H1 (cell line): ENCODE measurements around the gene OR6V1. TPM values are rescaled to one million over a fixed set of nuclear protein-coding genes. Genes with fewer than 3 reads are reported as not detected.

Source experiments
- CTCF ChIA-PET: fragments of 300-600 bp; sonication (Branson Sonifier 250); formaldehyde crosslinking; loops from one replicate; lab custom pipeline; 2021; ENCODE audit not compliant: partially characterized antibody; lab: Charles Lee
- POLR2A ChIA-PET: fragments of 300-600 bp; sonication (Branson Sonifier 250); formaldehyde crosslinking; loops from one replicate; lab custom pipeline; 2021; ENCODE audit warnings: inconsistent platforms; ENCODE audit not compliant: partially characterized antibody; lab: Charles Lee
- DNase-seq, 2 experiments: peaks; one replicate each; pipeline versions ENCODE4 v3.0.0 to v3.0.0-alpha.2; 2010 to 2022; ENCODE audit warnings: low spot score in 2 of 2, low read depth in 1 of 2, mixed read lengths in 1 of 2
- FAIRE-seq: peaks from 2 replicates; lab custom pipeline; 2011; peaks lifted over from hg19 to GRCh38; lab: Jason Lieb, UNC
- H2AFZ ChIP-seq: 2 replicates; pipeline ENCODE4 v1.8.1; 2012; ENCODE audit warnings: low read length, inconsistent platforms
- H2AK5ac ChIP-seq: 2 replicates; pipeline ENCODE4 v1.6.1; 2013; ENCODE audit warnings: low read depth, low read length
- H2BK120ac ChIP-seq: replicated peaks from 2 replicates; pipeline ENCODE3; 2013; ENCODE audit warnings: low read depth, low read length, inconsistent platforms
- H2BK12ac ChIP-seq: 2 replicates; pipeline ENCODE4 v1.6.1; 2013; ENCODE audit warnings: low read depth, low read length
- H2BK15ac ChIP-seq: 2 replicates; pipeline ENCODE4 v1.6.1; 2013; ENCODE audit warnings: low read length
- H2BK20ac ChIP-seq: 2 replicates; pipeline ENCODE4 v1.6.1; 2013; ENCODE audit warnings: low read length
- H2BK5ac ChIP-seq: 2 replicates; pipeline ENCODE4 v1.6.1; 2013; ENCODE audit warnings: low read depth, low read length
- H3K14ac ChIP-seq: 2 replicates; pipeline ENCODE4 v1.6.1; 2013; ENCODE audit warnings: inconsistent platforms; ENCODE audit not compliant: insufficient read length
- H3K18ac ChIP-seq: 2 replicates; pipeline ENCODE4 v1.6.1; 2013; ENCODE audit warnings: low read length; ENCODE audit errors: extremely low read depth
- H3K23ac ChIP-seq: 2 replicates; pipeline ENCODE4 v1.6.1; 2013; ENCODE audit warnings: inconsistent platforms; ENCODE audit not compliant: insufficient read length
- H3K23me2 ChIP-seq: 2 replicates; pipeline ENCODE4 v1.6.1; 2013; ENCODE audit warnings: low read depth, low read length
- H3K27ac ChIP-seq: 2 replicates; pipeline ENCODE4 v1.6.1; 2011; ENCODE audit warnings: low read depth, low read length, inconsistent platforms
- H3K27me3 ChIP-seq, 4 experiments: replicated peaks in 1 of 4; 1 replicate in 1 of 4; 2 replicates in 3 of 4; pipeline versions ENCODE4 v1.6.1 to v1.8.1; 2011 to 2013; ENCODE audit warnings: low read length in 3 of 4, mild to moderate bottlenecking in 3 of 4, inconsistent platforms in 2 of 4, mixed read lengths in 2 of 4, moderate library complexity in 1 of 4; ENCODE audit not compliant: control insufficient read depth in 3 of 4, insufficient read depth in 3 of 4; ENCODE audit errors: extremely low read depth in 1 of 4
- H3K36me3 ChIP-seq, 4 experiments: 2 replicates each; pipeline versions ENCODE4 v1.6.1 to v1.8.1; 2011 to 2013; ENCODE audit warnings: mild to moderate bottlenecking in 4 of 4, low read length in 3 of 4, moderate library complexity in 2 of 4, control low read depth in 1 of 4, inconsistent platforms in 1 of 4; ENCODE audit not compliant: insufficient read depth in 4 of 4, control insufficient read depth in 2 of 4
- H3K4ac ChIP-seq: replicated peaks from 2 replicates; pipeline ENCODE3; 2013; ENCODE audit warnings: low read length, low read depth, mixed read lengths, inconsistent platforms; ENCODE audit not compliant: insufficient read length
- H3K4me1 ChIP-seq, 4 experiments: replicated peaks in 1 of 4; 1 replicate in 1 of 4; 2 replicates in 3 of 4; pipeline versions ENCODE4 v1.6.1 to v1.8.1; 2011 to 2013; ENCODE audit warnings: low read length in 3 of 4, inconsistent platforms in 2 of 4, mixed read lengths in 1 of 4; ENCODE audit not compliant: insufficient read depth in 4 of 4, control insufficient read depth in 3 of 4
- H3K4me2 ChIP-seq, 2 experiments: 2 replicates each; pipeline versions ENCODE4 v1.6.1 to v1.8.1; 2011 to 2013; ENCODE audit warnings: low read depth in 2 of 2, low read length in 2 of 2, control low read depth in 1 of 2, inconsistent platforms in 1 of 2, mild to moderate bottlenecking in 1 of 2; ENCODE audit not compliant: insufficient read depth in 1 of 2
- H3K4me3 ChIP-seq, 4 experiments: fragments of 200-600, 300-600 bp in 1 of 4; sonication (generic), shearing (Covaris generic), sonication (Bioruptor Twin) in 1 of 4; 2 replicates each; pipeline versions ENCODE4 v1.5.1 to v1.8.1; 2011 to 2016; ENCODE audit warnings: low read length in 4 of 4, low read depth in 3 of 4, control low read depth in 2 of 4, inconsistent platforms in 2 of 4, mild to moderate bottlenecking in 2 of 4, mixed read lengths in 1 of 4, moderate library complexity in 1 of 4; ENCODE audit not compliant: insufficient read depth in 2 of 4; ENCODE audit errors: extremely low read depth in 1 of 4
- H3K56ac ChIP-seq: replicated peaks from 2 replicates; pipeline ENCODE3; 2013; ENCODE audit warnings: low read depth, mild to moderate bottlenecking, mixed read lengths, low read length, inconsistent platforms; ENCODE audit not compliant: insufficient read length
- H3K79me1 ChIP-seq: 2 replicates; pipeline ENCODE4 v1.6.1; 2013; ENCODE audit warnings: low read depth, low read length, control low read depth
- H3K79me2 ChIP-seq, 2 experiments: 2 replicates each; pipeline versions ENCODE4 v1.6.1 to v1.8.1; 2012 to 2013; ENCODE audit warnings: low read length in 2 of 2, mild to moderate bottlenecking in 2 of 2, inconsistent platforms in 1 of 2; ENCODE audit not compliant: insufficient read depth in 2 of 2, control insufficient read depth in 1 of 2
- H3K9ac ChIP-seq, 4 experiments: replicated peaks in 1 of 4; 1 replicate in 1 of 4; 2 replicates in 3 of 4; pipeline versions ENCODE4 v1.6.1 to v1.8.1; 2011 to 2013; ENCODE audit warnings: low read depth in 3 of 4, low read length in 3 of 4, control low read depth in 2 of 4, mild to moderate bottlenecking in 2 of 4, moderate library complexity in 2 of 4, inconsistent platforms in 1 of 4; ENCODE audit errors: extremely low read depth in 1 of 4
- H3K9me3 ChIP-seq, 2 experiments: 2 replicates each; pipeline versions ENCODE4 v1.6.1 to v1.8.1; 2012 to 2013; ENCODE audit warnings: mild to moderate bottlenecking in 2 of 2, moderate library complexity in 2 of 2, control low read depth in 1 of 2, inconsistent platforms in 1 of 2, low read depth in 1 of 2, low read length in 1 of 2, mixed read lengths in 1 of 2; ENCODE audit not compliant: insufficient read depth in 2 of 2
- H4K20me1 ChIP-seq, 2 experiments: replicated peaks in 1 of 2; 2 replicates each; pipeline versions ENCODE3 to v1.8.1; 2011 to 2013; ENCODE audit warnings: inconsistent platforms in 2 of 2, low read length in 2 of 2, mild to moderate bottlenecking in 1 of 2; ENCODE audit not compliant: insufficient read depth in 2 of 2, control insufficient read depth in 1 of 2
- H4K5ac ChIP-seq: 2 replicates; pipeline ENCODE4 v1.6.1; 2013; ENCODE audit warnings: low read length, low read depth, mixed read lengths, inconsistent platforms; ENCODE audit not compliant: insufficient read length
- H4K8ac ChIP-seq: 2 replicates; pipeline ENCODE4 v1.8.0; 2013; ENCODE audit warnings: mild to moderate bottlenecking, moderate library complexity, low read length, inconsistent platforms; ENCODE audit not compliant: insufficient read depth; ENCODE audit errors: extremely low read depth
- H4K91ac ChIP-seq: replicated peaks from 2 replicates; pipeline ENCODE3; 2013; ENCODE audit warnings: low read length, mixed read lengths, inconsistent platforms; ENCODE audit not compliant: insufficient read length
- CBX8 ChIP-seq: fragments of 300-800, 300-1000 bp; sonication (generic); IDR thresholded peaks from 2 replicates; pipeline ENCODE4 v1.7.1; 2016; ENCODE audit warnings: low read depth, low read length, borderline replicate concordance
- CTCF ChIP-seq, 3 experiments: IDR thresholded peaks; 1 replicate in 2 of 3; 2 replicates in 1 of 3; pipeline versions ENCODE4 v1.5.1 to v1.6.1; 2011; ENCODE audit warnings: low read length in 3 of 3, mild to moderate bottlenecking in 3 of 3, inconsistent platforms in 2 of 3, low read depth in 1 of 3, moderate library complexity in 1 of 3; ENCODE audit not compliant: insufficient read depth in 1 of 3; ENCODE audit errors: control extremely low read depth in 1 of 3
- E2F6 ChIP-seq: IDR thresholded peaks from 2 replicates; pipeline ENCODE4 v1.6.1; 2012; ENCODE audit warnings: inconsistent platforms
- GABPA ChIP-seq: IDR thresholded peaks from 2 replicates; pipeline ENCODE4 v1.6.1; 2011; ENCODE audit warnings: mild to moderate bottlenecking, low read length, moderate library complexity, borderline replicate concordance; ENCODE audit not compliant: insufficient read depth
- JUN ChIP-seq: IDR thresholded peaks from 2 replicates; pipeline ENCODE4 v1.6.1; 2011; ENCODE audit warnings: low read depth, mild to moderate bottlenecking, improper control_type of control experiment, low read length
- KDM5A ChIP-seq: fragments of 200-600 bp; IDR thresholded peaks from 2 replicates; pipeline ENCODE4 v1.7.1; 2012; ENCODE audit warnings: mild to moderate bottlenecking, low read length, inconsistent platforms, mixed read lengths
- NRF1 ChIP-seq: IDR thresholded peaks from 2 replicates; pipeline ENCODE4 v1.6.1; 2011; ENCODE audit warnings: mild to moderate bottlenecking, low read depth, low read length, improper control_type of control experiment
- POU5F1 ChIP-seq: IDR thresholded peaks from 2 replicates; pipeline ENCODE4 v1.6.1; 2011; ENCODE audit warnings: low read depth, mild to moderate bottlenecking, low read length, moderate library complexity
- SIX5 ChIP-seq: IDR thresholded peaks from 2 replicates; pipeline ENCODE4 v1.6.1; 2011; ENCODE audit warnings: mild to moderate bottlenecking, low read depth, low read length
- TAF1 ChIP-seq: IDR thresholded peaks from 2 replicates; pipeline ENCODE4 v1.6.1; 2011; ENCODE audit warnings: mild to moderate bottlenecking, low read depth, low read length
- WGBS, 2 experiments: shearing (Covaris generic) in 1 of 2; methylation state at CpG; one replicate each; pipeline versions ENCODE4 v1.1.6 to v1.1.7; 2013 to 2015; ENCODE audit warnings: low lambda C conversion rate in 2 of 2, mixed read lengths in 2 of 2, inconsistent platforms in 1 of 2, low coverage in 1 of 2, missing lambda C conversion rate in 1 of 2; ENCODE audit not compliant: insufficient replicate concordance in 2 of 2, insufficient coverage in 1 of 2, insufficient read length in 1 of 2; ENCODE audit errors: extremely low coverage in 1 of 2, missing lambda C conversion rate in 1 of 2; 5-methylcytosine and 5-hydroxymethylcytosine counted together
- polyA plus RNA-seq, 7 experiments: library from polyadenylated mRNA; depleted of rRNA in 3 of 7; stranded (reverse) in 5 of 7; unstranded in 2 of 7; fragments of >200 nt in 5 of 7; fragments of 200-250 nt in 2 of 7; gene quantifications; 1 replicate in 5 of 7; 2 replicates in 1 of 7; 4 replicates in 1 of 7; pipeline versions ENCODE4 v1.2.1 to v1.2.3, GENCODE V29; 2011 to 2013; ENCODE audit warnings: missing spikeins in 2 of 7, mixed read lengths in 2 of 7
- total RNA-seq: library from RNA; stranded (reverse); fragmentation: NEBNext Ultra II Directional; extraction: Animal tissue kit (Norgen Biotek cat#: 25700); gene quantifications from 2 replicates; pipeline ENCODE4 v1.2.1, GENCODE V29; 2021

OR6V1 gene
- total and polyA plus RNA-seq, 2 of the 8 experiments (the other 6 are each of a cell fraction or from before 2014, with no cell fraction given), result not detected

DNA sequence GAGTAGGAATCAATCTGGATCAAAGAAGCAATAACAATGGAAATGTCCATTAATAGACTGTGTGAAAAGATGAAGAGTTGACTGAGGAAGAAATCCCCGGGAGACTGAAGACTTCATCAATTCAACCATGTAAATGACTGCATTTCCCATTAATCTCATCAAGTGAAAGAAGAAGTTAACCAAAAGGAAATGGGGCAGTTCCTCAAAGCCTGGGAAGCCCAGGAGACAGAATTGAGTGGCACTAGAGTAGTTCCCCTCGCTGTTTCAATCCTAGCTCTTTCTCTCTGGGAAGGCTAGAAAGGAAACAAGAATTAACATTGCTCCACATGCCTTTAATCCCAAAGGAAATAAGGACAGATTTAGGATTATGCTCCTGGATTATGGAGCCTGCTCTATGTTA, 4.8 kb upstream of the OR6V1 start:
- Histone ChIP-seq H4K5ac (no peak overlapping the region), H4K20me1 (no peaks in the 10 kb centered on the region), H4K91ac (no peak overlapping the region), H3K4me1 (no peaks in the 10 kb centered on the region), H3K36me3 (no peaks in the 10 kb centered on the region), H2BK120ac (no peak overlapping the region), H4K8ac (no peak overlapping the region), H3K18ac (no peak overlapping the region), H2AFZ (no peak overlapping the region), H3K9me3 (no peaks in the 10 kb centered on the region), H3K23me2 (no peaks in the 10 kb centered on the region), H3K14ac (no peak overlapping the region), H2BK20ac (no peak overlapping the region), H3K79me2 (no peaks in the 10 kb centered on the region), H2BK12ac (no peak overlapping the region), H3K23ac (no peak overlapping the region), H3K9ac (no peak overlapping the region), H3K27ac (no peak overlapping the region), H3K79me1 (no peaks in the 10 kb centered on the region), H3K27me3 (no peaks in the 10 kb centered on the region), H3K56ac (no peak overlapping the region), H3K4ac (no peak overlapping the region), H3K4me3 (no peak overlapping the region), H2AK5ac (no peak overlapping the region), H2BK5ac (no peak overlapping the region), H2BK15ac (no peak overlapping the region), H3K4me2 (no peak overlapping the region)
- DNase-seq, result no peak
- CTCF ChIA-PET, result interaction anchor here (1.3 to 5.1 kb wide), 3 partner anchors 12 to 168 kb away, joined by 3 to 24 read pairs (median 4); no protein-coding TSS in a partner anchor
- WGBS, 2 experiments, result 81% methylated on average over 2 of the region's 2 CpGs; no CpG with 5 or more reads in 1 of the 2 experiments
- no peak for FAIRE-seq
- POLR2A ChIA-PET, result no interaction called here
- TF ChIP-seq JUN, result no peak
- TF ChIP-seq CBX8, result no peak
- TF ChIP-seq GABPA, result no peak
- no peak for TF ChIP-seq KDM5A
- TF ChIP-seq CTCF (IDR thresholded peaks at IDR 0.05; ENCODE audit: control extremely low read depth in 1 of 3, insufficient read depth in 1 of 3, low read depth in 1 of 3, low read length in 3 of 3), result no peak
- no peak for TF ChIP-seq E2F6
- TF ChIP-seq NRF1, result no peak
- TF ChIP-seq TAF1, result no peak
- no peak for TF ChIP-seq SIX5
- no peak for TF ChIP-seq POU5F1
